ENCODE results near the gene DHDDS.
A peak's percentile ranks its signal among the peaks of the same experiment; 100 is the strongest.

Gene DHDDS

GRCh38 chr1:26418865-26419349 lies 13.2 kb upstream of the DHDDS start:
- no peak for DNase-seq

- no peak for DNase-seq
Observed at GRCh38 chr1:26419494-26419893, 12.6 kb upstream of the DHDDS start.

GRCh38 chr1:26429721-26430120 lies 2.4 kb upstream of the DHDDS start:
- no peak for DNase-seq

- no peak for DNase-seq
Observed at GRCh38 chr1:26432793-26433192, 672 bp downstream of the DHDDS start.

- no peak for DNase-seq
Observed at GRCh38 chr1:26434161-26434752, 2.1 kb downstream of the DHDDS start.

- DNase-seq: no peak
Observed at GRCh38 chr1:26438041-26438440, 5.9 kb downstream of the DHDDS start.

GRCh38 chr1:26440259-26440658 lies 8.1 kb downstream of the DHDDS start:
- DNase-seq: no peak

- no peak for DNase-seq
Observed at GRCh38 chr1:26449868-26450267, 17.7 kb downstream of the DHDDS start.

- DNase-seq: no peak
Observed at GRCh38 chr1:26450908-26451307, 18.8 kb downstream of the DHDDS start.

GRCh38 chr1:26452459-26453183 lies 20.5 kb downstream of the DHDDS start:
- no peak for DNase-seq

GRCh38 chr1:26459148-26459547 lies 27.0 kb downstream of the DHDDS start:
- no peak for DNase-seq

GRCh38 chr1:26459573-26460031 lies 27.5 kb downstream of the DHDDS start:
- DNase-seq: no peak

- no peak for DNase-seq
Observed at GRCh38 chr1:26468911-26469310, 36.8 kb downstream of the DHDDS start.

- DNase-seq: no peak
Observed at GRCh38 chr1:26469558-26469957, 37.4 kb downstream of the DHDDS start.

GRCh38 chr1:26470878-26471497 lies 38.9 kb downstream of the DHDDS start:
- no peak for DNase-seq

- DNase-seq: peak; percentile 53 to 72
Observed at GRCh38 chr1:26471498-26472319, 39.6 kb downstream of the DHDDS start.

GRCh38 chr1:26472320-26472900 lies 40.3 kb downstream of the DHDDS start, which contains the start of gene HMGN2:
TSS of gene HMGN2 (plus strand) at chr1:26472440. CDS start at chr1:26472613, 173 bp downstream.
- peak; percentile 72 to 79 for DNase-seq

GRCh38 chr1:26472901-26473845 lies 41.1 kb downstream of the DHDDS start:
- peak; percentile 81 to 87 for DNase-seq

GRCh38 chr1:26474818-26475217 lies 42.7 kb downstream of the DHDDS start:
- DNase-seq: no peak

- DNase-seq: no peak
Observed at GRCh38 chr1:26475989-26476388, 43.9 kb downstream of the DHDDS start.

GRCh38 chr1:26476958-26477357 lies 44.8 kb downstream of the DHDDS start:
- no peak for DNase-seq

Data from bone marrow (tissue), 2 donors.